D721Med (cell line): ENCODE data around the gene TIGD2.

Experiments
- DNase-seq: peaks from one replicate; pipeline ENCODE4 v3.0.0; 2011; ENCODE audit warnings: low spot score; ENCODE audit not compliant: insufficient read length
- FAIRE-seq: peaks from 2 replicates; lab custom pipeline; 2011; peaks lifted over from hg19 to GRCh38; lab: Jason Lieb, UNC
- TF ChIP-seq, protein P1 (sequence below): IDR thresholded peaks from 2 replicates; pipeline ENCODE4 v1.5.1; 2012; ENCODE audit warnings: mild to moderate bottlenecking, control low read depth; ENCODE audit not compliant: insufficient read depth; ENCODE audit errors: missing control alignments

TIGD2 gene

GRCh38 chr4:89162987-89163386 is 51.7 kb downstream of the TIGD2 start:
- FAIRE-seq: no peak
- no peak for DNase-seq
- TF ChIP-seq, protein P1, sequence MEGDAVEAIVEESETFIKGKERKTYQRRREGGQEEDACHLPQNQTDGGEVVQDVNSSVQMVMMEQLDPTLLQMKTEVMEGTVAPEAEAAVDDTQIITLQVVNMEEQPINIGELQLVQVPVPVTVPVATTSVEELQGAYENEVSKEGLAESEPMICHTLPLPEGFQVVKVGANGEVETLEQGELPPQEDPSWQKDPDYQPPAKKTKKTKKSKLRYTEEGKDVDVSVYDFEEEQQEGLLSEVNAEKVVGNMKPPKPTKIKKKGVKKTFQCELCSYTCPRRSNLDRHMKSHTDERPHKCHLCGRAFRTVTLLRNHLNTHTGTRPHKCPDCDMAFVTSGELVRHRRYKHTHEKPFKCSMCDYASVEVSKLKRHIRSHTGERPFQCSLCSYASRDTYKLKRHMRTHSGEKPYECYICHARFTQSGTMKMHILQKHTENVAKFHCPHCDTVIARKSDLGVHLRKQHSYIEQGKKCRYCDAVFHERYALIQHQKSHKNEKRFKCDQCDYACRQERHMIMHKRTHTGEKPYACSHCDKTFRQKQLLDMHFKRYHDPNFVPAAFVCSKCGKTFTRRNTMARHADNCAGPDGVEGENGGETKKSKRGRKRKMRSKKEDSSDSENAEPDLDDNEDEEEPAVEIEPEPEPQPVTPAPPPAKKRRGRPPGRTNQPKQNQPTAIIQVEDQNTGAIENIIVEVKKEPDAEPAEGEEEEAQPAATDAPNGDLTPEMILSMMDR: no peak

DNA sequence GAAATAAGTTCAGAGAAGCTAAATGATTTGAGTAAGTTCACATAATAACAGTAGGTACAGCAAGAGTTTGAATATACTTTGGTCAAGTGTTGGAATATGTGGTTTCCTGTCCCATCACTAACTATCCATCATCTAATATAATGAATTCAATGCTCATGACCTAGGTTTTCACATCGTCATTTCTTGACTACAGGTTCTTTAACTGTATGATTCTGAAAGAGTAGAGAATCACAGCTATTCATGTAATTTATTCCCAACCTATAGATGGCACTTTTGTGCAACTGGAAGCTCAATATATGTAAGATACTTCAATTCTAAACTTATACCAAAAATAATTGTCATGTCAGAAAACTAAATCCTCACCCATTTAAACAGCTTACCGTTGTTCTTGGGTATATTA is 53.1 kb downstream of the TIGD2 start:
- DNase-seq: no peak
- no peak for FAIRE-seq
- TF ChIP-seq, protein P1: no peak
